ENCODE results near the gene CLSTN2. TPM values are rescaled to one million over a fixed set of nuclear protein-coding genes. Genes with fewer than 3 reads are reported as not detected.

CLSTN2 gene
- polyA plus RNA-seq, 3 donors, result not detected

GRCh38 chr3:139994891-139995290 is 59.9 kb downstream of the CLSTN2 start:
- DNase-seq, result no peak
- H3K4me1 ChIP-seq (ENCODE audit: control insufficient read depth in 1 of 2, insufficient read depth in 2 of 2, low read length in 2 of 2), result no peaks in the 10 kb centered on the region
- peaks cover 0 to 5% (median 2%) of the 10 kb centered on the region in 7 donors for H3K9me3 Mint-ChIP-seq
- H3K36me3 ChIP-seq (replicated peaks in 1 of 2; ENCODE audit: control insufficient read depth in 1 of 2, insufficient read depth in 2 of 2, low read length in 2 of 2), result no peaks in the 10 kb centered on the region
- TF ChIP-seq CTCF (IDR thresholded peaks at IDR 0.05), result no peak
- no peak overlapping the region for H3K4me2 ChIP-seq (replicated peaks; ENCODE audit: extremely low read depth, low read length, poor library complexity, severe bottlenecking)
- H2AFZ ChIP-seq (ENCODE audit: insufficient read depth, low read depth, low read length, poor library complexity, severe bottlenecking), result no peak overlapping the region
- no peaks in the 10 kb centered on the region for H3K36me3 Mint-ChIP-seq
- H3K79me2 ChIP-seq (ENCODE audit: insufficient read depth, low read length), result no peaks in the 10 kb centered on the region
- WGBS (ENCODE audit: insufficient coverage), result 73% methylated on average over 3 of the region's 3 CpGs
- intact Hi-C loops (cut with micrococcal nuclease), result no loop called here
- H3K27ac Mint-ChIP-seq, result no peak overlapping the region
- no peaks in the 10 kb centered on the region for H4K20me1 ChIP-seq (ENCODE audit: insufficient read depth, low read length)
- no peaks in the 10 kb centered on the region for H3K27me3 ChIP-seq (ENCODE audit: control insufficient read depth in 2 of 2, insufficient read depth in 2 of 2, low read length in 2 of 2)
- H3K27ac ChIP-seq (ENCODE audit: low read depth in 1 of 2, low read length in 2 of 2), result no peak overlapping the region
- H3K27me3 Mint-ChIP-seq (ENCODE audit: low read depth in 3 of 3), result peaks cover 0 to 5% (median 2%) of the 10 kb centered on the region in 3 donors
- H3K4me3 Mint-ChIP-seq, result no peak overlapping the region
- no peaks in the 10 kb centered on the region for H3K4me1 Mint-ChIP-seq
- H3K9me3 ChIP-seq (replicated peaks in 1 of 2; ENCODE audit: control insufficient read depth in 1 of 2, insufficient read depth in 1 of 2, low read length in 2 of 2), result no peaks in the 10 kb centered on the region
- no peak overlapping the region for H3K4me3 ChIP-seq (replicated peaks in 1 of 3; ENCODE audit: low read depth in 2 of 3, low read length in 3 of 3)
- no peak overlapping the region for H3K9ac ChIP-seq (ENCODE audit: insufficient read depth, low read length, poor library complexity, severe bottlenecking)

GRCh38 chr3:140004271-140004670 is 69.3 kb downstream of the CLSTN2 start:
- no peak overlapping the region for H3K27ac ChIP-seq (ENCODE audit: low read depth in 1 of 2, low read length in 2 of 2)
- Mint-ChIP-seq H3K36me3 (no peaks in the 10 kb centered on the region), H3K27ac (no peak overlapping the region), H3K4me3 (no peak overlapping the region), H3K27me3 (ENCODE audit: low read depth in 3 of 3) (peaks cover 0 to 3% (median 3%) of the 10 kb centered on the region in 3 donors), H3K4me1 (no peaks in the 10 kb centered on the region), H3K9me3 (peaks cover 0 to 4% (median 0%) of the 10 kb centered on the region in 7 donors)
- no peaks in the 10 kb centered on the region for H3K36me3 ChIP-seq (replicated peaks in 1 of 2; ENCODE audit: control insufficient read depth in 1 of 2, insufficient read depth in 2 of 2, low read length in 2 of 2)
- H3K4me3 ChIP-seq (replicated peaks in 1 of 3; ENCODE audit: low read depth in 2 of 3, low read length in 3 of 3), result no peak overlapping the region
- DNase-seq, result no peak
- no peak overlapping the region for H3K9ac ChIP-seq (ENCODE audit: insufficient read depth, low read length, poor library complexity, severe bottlenecking)
- no peak overlapping the region for H2AFZ ChIP-seq (ENCODE audit: insufficient read depth, low read depth, low read length, poor library complexity, severe bottlenecking)
- H4K20me1 ChIP-seq (ENCODE audit: insufficient read depth, low read length), result no peaks in the 10 kb centered on the region
- no peaks in the 10 kb centered on the region for H3K79me2 ChIP-seq (ENCODE audit: insufficient read depth, low read length)
- intact Hi-C loops (cut with micrococcal nuclease), result no loop called here
- H3K27me3 ChIP-seq (ENCODE audit: control insufficient read depth in 2 of 2, insufficient read depth in 2 of 2, low read length in 2 of 2), result no peaks in the 10 kb centered on the region
- H3K4me1 ChIP-seq (ENCODE audit: control insufficient read depth in 1 of 2, insufficient read depth in 2 of 2, low read length in 2 of 2), result no peaks in the 10 kb centered on the region
- H3K4me2 ChIP-seq (replicated peaks; ENCODE audit: extremely low read depth, low read length, poor library complexity, severe bottlenecking), result no peak overlapping the region
- no peaks in the 10 kb centered on the region for H3K9me3 ChIP-seq (replicated peaks in 1 of 2; ENCODE audit: control insufficient read depth in 1 of 2, insufficient read depth in 1 of 2, low read length in 2 of 2)
- no peak for TF ChIP-seq CTCF (IDR thresholded peaks at IDR 0.05)
